ENCODE results near the gene PTBP3. TPM values are rescaled to one million over a fixed set of nuclear protein-coding genes. Genes with fewer than 3 reads are reported as not detected.
"Not testable (repeated sequence)": the region's sequence is repeated elsewhere in the genome, so short reads cannot be mapped to it uniquely, and the experiment has no call there.

Gene PTBP3
- total RNA-seq, 1 experiment from 2014 or later = 100 TPM

- TF ChIP-seq GABPB1 (CRISPR knock-in tag; IDR thresholded peaks at IDR 0.05) (0 out of 2 replicates have a peak, but pooled peaks have one; percentile 21), NFATC4 (CRISPR knock-in tag; IDR thresholded peaks at IDR 0.05) (no peak), ZBTB43 (CRISPR knock-in tag; IDR thresholded peaks at IDR 0.05) (no peak)
- ChIA-PET CTCF (interaction anchor here (0.7 to 2.2 kb wide), 19 partner anchors 10 to 358 kb away, joined by 3 to 30 read pairs (median 3); partner anchors contain the start of genes HSDL2 and PTBP3), POLR2A (interaction anchor here (0.6 to 1.6 kb wide), 3 partner anchors 12 to 354 kb away, joined by 3 to 9 read pairs (median 5); partner anchors contain the start of gene HSDL2)
- H3K27ac Mint-ChIP-seq = no peak overlapping the region
- ATAC-seq = peak; percentile 98
- no peaks in the 10 kb centered on the region for H3K4me1 Mint-ChIP-seq
- H3K36me3 Mint-ChIP-seq = peaks cover 36% of the 10 kb centered on the region
- H3K9me3 Mint-ChIP-seq = peaks cover 45% of the 10 kb centered on the region
- no peaks in the 10 kb centered on the region for H3K27me3 Mint-ChIP-seq (ENCODE audit: low read depth)
- no peak overlapping the region for H3K4me3 Mint-ChIP-seq
- peak; percentile 54 for DNase-seq (ENCODE audit: low spot score)
Measured at GRCh38 chr9:112366591-112366990, 33.2 kb upstream of the PTBP3 start.

- POLR2A ChIA-PET; H3K27ac Mint-ChIP-seq; ATAC-seq; H3K4me1 Mint-ChIP-seq; H3K27me3 Mint-ChIP-seq (ENCODE audit: low read depth); H3K4me3 Mint-ChIP-seq; DNase-seq (ENCODE audit: low spot score): not testable (repeated sequence)
- H3K36me3 Mint-ChIP-seq = peaks cover 36% of the 10 kb centered on the region
- CTCF ChIA-PET = interaction anchor here (1.2 to 2.2 kb wide), 2 partner anchors 252 kb away, joined by 4 to 23 read pairs; no protein-coding TSS in a partner anchor
- peaks cover 45% of the 10 kb centered on the region for H3K9me3 Mint-ChIP-seq
Measured at GRCh38 chr9:112365257-112365656, 31.8 kb upstream of the PTBP3 start.

- CTCF ChIA-PET = interaction anchor here (0.6 to 1.2 kb wide), 2 partner anchors 27 to 252 kb away, joined by 3 to 4 read pairs; no protein-coding TSS in a partner anchor
- no peak overlapping the region for H3K27ac Mint-ChIP-seq
Measured at GRCh38 chr9:112364761-112365160, 31.3 kb upstream of the PTBP3 start.

GRCh38 chr9:112361601-112362000 is 28.2 kb upstream of the PTBP3 start:
- Mint-ChIP-seq H3K36me3 (peaks cover 10% of the 10 kb centered on the region), H3K4me1 (no peaks in the 10 kb centered on the region), H3K27me3 (ENCODE audit: low read depth) (no peaks in the 10 kb centered on the region), H3K9me3 (peaks cover 17% of the 10 kb centered on the region), H3K27ac (no peak overlapping the region), H3K4me3 (no peak overlapping the region)
- ATAC-seq (no peak), DNase-seq (ENCODE audit: low spot score) (no peak)
- TF ChIP-seq ERG (CRISPR knock-in tag; IDR thresholded peaks at IDR 0.05) (no peak), CTCF (IDR thresholded peaks at IDR 0.05) (peak; percentile 43)
- ChIA-PET POLR2A (no interaction called here), CTCF (interaction anchor here (1.0 to 2.9 kb wide), 6 partner anchors 10 to 268 kb away, joined by 3 to 21 read pairs (median 5); partner anchors contain the start of gene HSDL2)

More at GRCh38 chr9:112364761-112365160, 31.3 kb upstream of the PTBP3 start:
- Mint-ChIP-seq H3K27me3 (ENCODE audit: low read depth) (no peaks in the 10 kb centered on the region), H3K9me3 (peaks cover 40% of the 10 kb centered on the region), H3K4me1 (no peaks in the 10 kb centered on the region), H3K36me3 (peaks cover 32% of the 10 kb centered on the region), H3K4me3 (no peak overlapping the region)
- DNase-seq (ENCODE audit: low spot score) = no peak
- POLR2A ChIA-PET = no interaction called here
- no peak for ATAC-seq
- TF ChIP-seq TCF7 (CRISPR knock-in tag; IDR thresholded peaks at IDR 0.05; ENCODE audit: low read depth) (no peak), ZNF138 (CRISPR knock-in tag; conservative IDR thresholded peaks at IDR 0.05) (no peak), CBFB (CRISPR knock-in tag; IDR thresholded peaks at IDR 0.05; ENCODE audit: low read depth) (no peak), CDX4 (CRISPR knock-in tag; IDR thresholded peaks at IDR 0.05; ENCODE audit: borderline replicate concordance) (no peak), NR2C2 (CRISPR knock-in tag; IDR thresholded peaks at IDR 0.05) (no peak), KAT7 (CRISPR knock-in tag; IDR thresholded peaks at IDR 0.05; ENCODE audit: borderline replicate concordance) (no peak), ZNF317 (CRISPR knock-in tag; IDR thresholded peaks at IDR 0.05; ENCODE audit: borderline replicate concordance, low read depth) (no peak), ZBTB43 (CRISPR knock-in tag; IDR thresholded peaks at IDR 0.05) (no peak), NFATC4 (CRISPR knock-in tag; IDR thresholded peaks at IDR 0.05) (no peak), TEAD4 (CRISPR knock-in tag; IDR thresholded peaks at IDR 0.05) (no peak), ZNF263 (CRISPR knock-in tag; IDR thresholded peaks at IDR 0.05; ENCODE audit: low read depth) (no peak), JAZF1 (CRISPR knock-in tag; IDR thresholded peaks at IDR 0.05) (no peak), MYBL2 (CRISPR knock-in tag; IDR thresholded peaks at IDR 0.05) (no peak), FOXK1 (CRISPR knock-in tag; IDR thresholded peaks at IDR 0.05) (no peak)
